HG03439 (cell line): ENCODE results near the gene RNF130.

ENCODE experiments used
- ATAC-seq: cut with Tn5 transposase; IDR thresholded peaks from one replicate; pipeline ENCODE4 v1.9.1; 2021; ENCODE audit warnings: mild to moderate bottlenecking, moderate library complexity; ENCODE audit not compliant: unreplicated experiment

The RNF130 gene

GRCh38 chr5:180086816-180087399 lies 15.3 kb upstream of the RNF130 start:
- no peak for ATAC-seq

- ATAC-seq, result no peak
These were observed 14.3 kb upstream of the RNF130 start for GRCh38 chr5:180085837-180086236.

GRCh38 chr5:180084638-180085561 lies 13.3 kb upstream of the RNF130 start:
- no peak for ATAC-seq

GRCh38 chr5:180083529-180084060 lies 12.0 kb upstream of the RNF130 start:
- ATAC-seq, result no peak

- no peak for ATAC-seq
These were observed 11.3 kb upstream of the RNF130 start for GRCh38 chr5:180082633-180083420.

GRCh38 chr5:180081481-180081880 lies 9.9 kb upstream of the RNF130 start:
- ATAC-seq, result no peak

GRCh38 chr5:180080486-180081280 lies 9.1 kb upstream of the RNF130 start:
- no peak for ATAC-seq

- no peak for ATAC-seq
These were observed 8.3 kb upstream of the RNF130 start for GRCh38 chr5:180079702-180080466.

- no peak for ATAC-seq
These were observed 6.8 kb upstream of the RNF130 start for GRCh38 chr5:180078348-180078747.

- ATAC-seq, result no peak
These were observed 6.2 kb upstream of the RNF130 start for GRCh38 chr5:180077594-180078284.

- no peak for ATAC-seq
These were observed 4.1 kb upstream of the RNF130 start for GRCh38 chr5:180075703-180076102.

GRCh38 chr5:180074462-180074861 lies 2.9 kb upstream of the RNF130 start:
- no peak for ATAC-seq

GRCh38 chr5:180072556-180072955 lies 997 bp upstream of the RNF130 start:
- no peak for ATAC-seq

- no peak for ATAC-seq
These were observed 643 bp upstream of the RNF130 start for GRCh38 chr5:180072256-180072548.

- no peak for ATAC-seq
These were observed 616 bp downstream of the RNF130 start for GRCh38 chr5:180070756-180071530.

- ATAC-seq, result no peak
These were observed 1.8 kb downstream of the RNF130 start for GRCh38 chr5:180069589-180070247.

- no peak for ATAC-seq
These were observed 3.0 kb downstream of the RNF130 start for GRCh38 chr5:180068519-180069090.

- ATAC-seq, result no peak
These were observed 3.6 kb downstream of the RNF130 start for GRCh38 chr5:180067986-180068385.
